PFSK-1 (cell line): ENCODE data around the gene HMX2.

Experiments
- POLR2AphosphoS5 ChIP-seq: IDR thresholded peaks from 2 replicates; pipeline ENCODE4 v1.6.1; 2012; ENCODE audit warnings: low read depth, mild to moderate bottlenecking, control low read depth, low read length, moderate library complexity
- TAF1 ChIP-seq: IDR thresholded peaks from 2 replicates; pipeline ENCODE4 v1.6.1; 2012; ENCODE audit warnings: low read length, control low read depth, borderline replicate concordance; ENCODE audit not compliant: insufficient read depth

DNA sequence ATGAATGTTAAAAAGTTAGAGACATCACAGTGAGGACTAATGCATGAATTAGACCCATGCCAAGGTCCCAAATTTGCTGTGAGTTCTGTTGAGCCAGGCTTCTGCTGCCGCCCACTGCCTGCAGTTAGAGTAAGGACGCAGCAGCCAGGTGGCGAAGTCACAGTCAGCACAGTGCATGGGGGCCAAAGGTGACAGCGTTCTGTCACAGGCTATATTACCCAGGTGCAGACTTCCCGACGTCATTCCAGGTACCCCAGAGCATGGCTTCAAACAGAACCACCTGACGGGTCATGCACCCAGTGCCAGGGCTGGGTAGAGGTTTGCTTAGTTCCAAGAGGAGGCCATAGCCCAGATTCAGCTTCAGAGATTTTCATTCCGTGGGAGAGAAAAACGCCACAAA, 46.1 kb upstream of the HMX2 start:
- TF ChIP-seq TAF1 = no peak
- no peak for TF ChIP-seq POLR2AphosphoS5
